Fibroblast of peridontal ligament (primary cell): ENCODE data around the gene IQGAP1.

Experiments used
- DNase-seq: peaks from one replicate; pipeline ENCODE4 v3.0.0-alpha.2; 2010; ENCODE audit errors: extremely low read depth

The IQGAP1 gene

GRCh38 chr15:90365414-90366055 is 22.5 kb upstream of the IQGAP1 start:
- no peak for DNase-seq

- peak; percentile 58 for DNase-seq
These were observed 20.5 kb upstream of the IQGAP1 start for GRCh38 chr15:90367576-90367975.

DNA sequence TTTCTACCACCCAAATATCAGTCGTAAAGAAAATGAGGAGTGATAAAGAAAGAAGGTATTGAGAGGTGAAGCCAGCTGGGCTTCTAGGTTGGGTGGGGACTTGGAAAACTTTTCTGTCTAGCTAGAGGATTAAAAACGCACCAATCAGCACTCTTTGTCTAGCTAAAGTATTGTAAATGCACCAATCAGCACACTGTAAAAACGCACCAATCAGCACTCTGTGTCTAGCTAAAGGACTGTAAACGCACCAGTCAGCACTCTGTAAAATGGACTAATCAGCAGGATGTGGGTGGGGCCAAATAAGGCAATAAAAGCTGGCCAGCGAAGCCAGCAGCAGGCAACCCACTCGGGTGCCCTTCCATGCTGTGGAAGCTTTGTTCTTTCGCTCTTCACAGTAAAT is 13.0 kb upstream of the IQGAP1 start:
- no peak for DNase-seq

DNA sequence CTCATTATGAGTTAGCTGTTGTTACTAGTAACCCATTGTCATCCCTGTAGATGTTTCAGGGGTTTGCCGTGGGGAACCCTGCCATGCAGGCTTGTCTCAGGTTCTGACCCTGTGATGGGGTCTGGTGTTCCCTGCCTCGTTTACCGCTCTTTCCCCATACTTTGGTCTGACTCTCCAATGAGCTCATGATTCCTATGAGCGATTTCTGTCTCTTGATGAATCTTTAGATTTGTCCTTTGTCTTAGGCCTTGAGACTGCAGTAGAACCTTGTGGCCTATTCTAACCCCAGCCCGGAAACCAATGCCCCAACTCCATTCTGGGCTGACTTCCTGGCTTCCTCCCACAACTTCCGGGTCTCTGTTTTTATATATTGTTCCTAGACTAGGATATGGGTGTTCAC is 11.3 kb upstream of the IQGAP1 start:
- DNase-seq: no peak

DNA sequence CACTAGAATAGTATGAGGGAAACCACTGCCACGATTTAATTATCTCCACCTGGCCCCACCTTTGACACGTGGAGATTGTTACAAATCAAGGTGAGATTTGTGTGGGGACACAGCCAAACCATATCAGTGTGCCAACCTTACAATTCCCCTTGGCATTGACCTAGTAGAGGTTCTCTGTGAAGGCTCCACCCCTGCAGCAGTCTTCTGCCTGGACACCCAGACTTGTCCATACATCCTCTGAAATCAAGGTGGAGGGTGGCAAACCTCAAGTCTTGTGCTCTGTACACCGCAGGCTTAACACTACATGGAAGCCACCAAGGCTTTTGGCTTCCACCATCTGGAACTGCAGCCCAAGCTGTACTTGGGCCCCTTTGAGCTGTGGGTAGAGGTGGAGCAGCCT is 8.8 kb upstream of the IQGAP1 start:
- no peak for DNase-seq

DNA sequence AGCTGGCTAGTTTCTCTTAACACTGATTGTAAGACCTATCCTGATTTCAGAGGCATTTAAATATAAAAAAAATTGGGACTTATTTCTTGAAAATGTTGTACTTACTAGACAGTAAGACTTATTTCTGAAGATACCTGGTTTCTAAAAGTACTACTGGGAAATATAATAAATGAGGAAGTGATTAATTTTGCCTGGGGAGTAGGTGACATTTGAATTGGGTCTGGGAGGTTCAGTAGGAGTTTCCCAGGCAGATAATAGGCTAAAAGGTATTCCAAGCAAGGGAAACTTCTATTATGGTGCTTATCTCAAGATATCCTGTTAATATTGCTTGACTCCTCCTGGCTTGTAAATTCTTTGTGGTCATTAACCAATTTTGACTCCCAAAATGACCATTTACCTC is 6.5 kb upstream of the IQGAP1 start:
- no peak for DNase-seq

- peak; percentile 73 for DNase-seq
These were observed 5.7 kb upstream of the IQGAP1 start for GRCh38 chr15:90382320-90382719.

GRCh38 chr15:90386221-90386620 is 1.8 kb upstream of the IQGAP1 start:
- no peak for DNase-seq

DNA sequence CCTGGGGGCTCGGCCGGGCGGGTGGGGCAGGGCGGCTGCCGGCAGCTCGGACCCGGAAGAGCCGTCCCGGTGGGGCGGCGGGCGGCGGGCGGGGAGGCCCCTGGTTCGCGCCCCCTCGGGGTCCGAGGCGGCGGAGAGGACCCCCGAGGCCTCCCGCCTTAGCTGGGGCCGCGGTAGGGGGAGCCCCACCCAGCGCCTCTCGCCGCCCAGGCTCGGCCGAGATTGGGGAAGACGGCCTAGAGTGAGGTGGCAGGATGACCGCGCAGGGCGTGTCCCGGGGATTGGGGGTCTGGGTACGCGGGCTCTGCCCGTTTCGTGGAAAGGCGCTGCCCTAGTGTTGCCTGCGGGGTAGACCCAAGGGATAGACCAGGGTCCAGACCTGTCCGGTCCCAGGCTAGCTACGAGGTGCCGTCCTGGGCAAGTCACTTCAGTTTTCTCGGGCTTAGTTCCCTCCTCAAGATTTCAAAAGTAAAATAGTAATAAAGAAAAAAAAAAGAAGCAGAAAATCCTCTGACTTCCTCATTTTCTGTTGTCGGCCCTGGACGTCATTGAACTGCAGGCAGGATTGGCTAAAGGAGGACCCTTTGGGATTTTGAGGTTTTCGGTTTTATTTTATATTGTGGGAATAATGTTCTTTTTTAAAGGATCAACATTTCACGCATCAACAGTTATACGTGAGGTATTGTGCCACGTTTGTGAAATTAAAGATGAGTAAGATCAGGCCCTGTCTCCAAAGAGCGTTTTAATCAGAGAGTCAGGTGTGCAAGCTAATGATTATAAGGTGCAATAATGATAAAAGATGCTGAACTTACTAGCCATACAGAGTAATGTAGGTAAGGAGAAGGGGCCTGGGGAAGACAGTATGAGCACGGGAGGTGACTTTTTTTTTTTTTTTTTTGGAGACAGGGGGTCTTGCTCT is 679 bp downstream of the IQGAP1 start:
- peak; percentile 54 for DNase-seq

DNA sequence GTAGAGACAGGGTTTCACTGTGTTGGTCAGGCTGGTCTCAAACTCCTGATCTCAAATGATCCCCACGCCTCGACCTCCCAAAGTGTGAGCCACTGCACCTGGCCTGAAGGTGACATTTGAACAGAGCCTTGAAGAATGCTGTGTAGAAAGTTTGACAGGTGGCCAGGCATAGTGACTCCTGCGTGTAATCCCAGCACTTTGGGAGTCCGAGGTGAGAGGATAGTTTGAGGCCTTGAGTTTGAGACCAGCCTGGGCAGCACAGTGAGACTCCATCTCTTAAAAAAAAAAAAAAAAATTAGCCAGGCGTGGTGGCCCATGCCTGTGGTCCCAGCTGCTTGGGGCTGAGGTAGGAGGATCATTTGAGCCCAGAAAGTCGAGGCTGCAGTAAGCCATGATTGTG is 1.5 kb downstream of the IQGAP1 start:
- DNase-seq: no peak

- no peak for DNase-seq
These were observed 5.0 kb downstream of the IQGAP1 start for GRCh38 chr15:90393040-90393439.

DNA sequence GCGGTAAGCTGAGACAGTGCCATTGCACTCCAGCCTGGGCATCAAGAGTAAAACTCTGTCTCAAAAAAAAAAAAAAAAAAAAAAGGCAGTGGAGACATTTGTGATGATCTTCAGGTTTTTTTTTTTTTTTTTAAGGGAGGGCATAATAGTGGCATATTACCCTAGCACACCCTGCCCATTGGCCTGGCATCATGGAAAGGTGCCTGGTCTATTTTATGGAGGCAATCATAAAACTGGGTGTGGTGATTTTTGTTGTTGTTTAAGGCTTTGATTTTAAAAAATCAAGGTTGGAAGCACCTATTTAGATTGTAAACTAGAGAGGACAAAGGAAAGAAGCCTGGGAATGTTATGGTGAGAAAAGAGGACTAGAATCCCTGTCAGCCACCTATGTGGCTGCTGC is 6.0 kb downstream of the IQGAP1 start:
- DNase-seq: no peak

- no peak for DNase-seq
These were observed 6.9 kb downstream of the IQGAP1 start for GRCh38 chr15:90394748-90395442.

GRCh38 chr15:90396321-90396720 is 8.3 kb downstream of the IQGAP1 start:
- no peak for DNase-seq

GRCh38 chr15:90400005-90400758 is 12.1 kb downstream of the IQGAP1 start:
- DNase-seq: no peak

GRCh38 chr15:90400759-90401314 is 12.8 kb downstream of the IQGAP1 start:
- DNase-seq: peak; percentile 97

- DNase-seq: no peak
These were observed 13.5 kb downstream of the IQGAP1 start for GRCh38 chr15:90401495-90401894.

GRCh38 chr15:90402223-90402622 is 14.2 kb downstream of the IQGAP1 start:
- peak; percentile 95 for DNase-seq

- no peak for DNase-seq
These were observed 14.7 kb downstream of the IQGAP1 start for GRCh38 chr15:90402767-90403166.

- DNase-seq: no peak
These were observed 17.1 kb downstream of the IQGAP1 start for GRCh38 chr15:90405055-90405607.

DNA sequence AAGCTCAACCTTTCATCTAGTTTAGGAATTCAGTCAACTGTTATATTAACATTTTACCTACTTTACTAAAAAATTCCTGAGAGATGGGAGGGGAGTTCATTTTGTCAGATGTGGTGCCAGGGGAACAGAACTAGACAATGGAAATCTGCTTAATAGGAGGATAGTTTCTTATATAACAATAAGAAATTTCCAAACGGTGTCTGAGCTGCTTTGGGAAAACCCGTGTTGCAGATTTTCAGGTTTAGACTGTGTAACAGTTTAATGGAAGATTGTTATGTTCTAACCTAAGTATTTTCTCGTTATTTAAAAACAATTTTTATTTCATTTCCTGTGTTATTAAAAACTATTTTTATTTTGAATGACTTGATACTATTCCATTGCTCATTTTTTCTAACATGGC is 19.3 kb downstream of the IQGAP1 start:
- no peak for DNase-seq
